ENCODE data around the gene SDCCAG8. TPM values are rescaled to one million over a fixed set of nuclear protein-coding genes. Genes with fewer than 3 reads are reported as not detected.

The SDCCAG8 gene
- polyA plus RNA-seq, 6 donors from 2014 or later = 42.9 to 60.7 (median 53.0) TPM

- Mint-ChIP-seq H3K27ac (no peak overlapping the region), H3K27me3 (no peaks in the 10 kb centered on the region), H3K9me3 (no peaks in the 10 kb centered on the region), H3K4me3 (no peak overlapping the region), H3K4me1 (peaks cover 14 to 18% (median 16%) of the 10 kb centered on the region in 3 donors), H3K36me3 (peaks cover 0 to 16% of the 10 kb centered on the region in 2 donors)
- no peak for ATAC-seq (ENCODE audit: low read depth in 2 of 2)
- no peak for DNase-seq
These were observed 244.7 kb downstream of the SDCCAG8 start for GRCh38 chr1:243500512-243500911.

GRCh38 chr1:243501002-243501401, 245.2 kb downstream of the SDCCAG8 start:
- no peak for DNase-seq
- H3K27me3 Mint-ChIP-seq = no peaks in the 10 kb centered on the region
- H3K27ac Mint-ChIP-seq = peak overlapping the region in 2 of 6 donors; percentile 0 to 39
- peaks cover 0 to 13% of the 10 kb centered on the region in 2 donors for H3K36me3 Mint-ChIP-seq
- H3K9me3 Mint-ChIP-seq = no peaks in the 10 kb centered on the region
- no peak for ATAC-seq (ENCODE audit: low read depth in 2 of 2)
- H3K4me1 Mint-ChIP-seq = peaks cover 15 to 18% (median 18%) of the 10 kb centered on the region in 3 donors
- no peak overlapping the region for H3K4me3 Mint-ChIP-seq

- ATAC-seq (ENCODE audit: low read depth in 2 of 2) (no peak), DNase-seq (no peak)
- H3K4me1 Mint-ChIP-seq = peaks cover 25 to 31% (median 29%) of the 10 kb centered on the region in 3 donors
- no peaks in the 10 kb centered on the region for H3K9me3 Mint-ChIP-seq
- H3K36me3 Mint-ChIP-seq = peaks cover 0 to 12% of the 10 kb centered on the region in 2 donors
- H3K27me3 Mint-ChIP-seq = no peaks in the 10 kb centered on the region
- H3K27ac Mint-ChIP-seq = peak overlapping the region in 2 of 6 donors; percentile 44 to 57
- no peak overlapping the region for H3K4me3 Mint-ChIP-seq
These were observed 247.3 kb downstream of the SDCCAG8 start for GRCh38 chr1:243503155-243503554.

GRCh38 chr1:243505986-243506689, 250.3 kb downstream of the SDCCAG8 start:
- H3K4me1 Mint-ChIP-seq = peaks cover 37 to 42% (median 40%) of the 10 kb centered on the region in 3 donors
- DNase-seq = peak; percentile 30
- peak overlapping the region in 7 of 8 donors; percentile 17 to 89 (median 73) for H3K4me3 Mint-ChIP-seq

GRCh38 chr1:243507001-243507671, 251.3 kb downstream of the SDCCAG8 start:
- H3K36me3 Mint-ChIP-seq = peaks cover 9 to 12% of the 10 kb centered on the region in 2 donors
- H3K27me3 Mint-ChIP-seq = no peaks in the 10 kb centered on the region
- peak; percentile 40 to 45 for ATAC-seq (ENCODE audit: low read depth in 2 of 2)
- DNase-seq = peak; percentile 19
- H3K27ac Mint-ChIP-seq = peak overlapping the region in 5 of 6 donors; percentile 33 to 90 (median 72)
- H3K4me1 Mint-ChIP-seq = peaks cover 37 to 42% (median 40%) of the 10 kb centered on the region in 3 donors
- H3K4me3 Mint-ChIP-seq = peak overlapping the region; percentile 23 to 90 (median 75)
- no peaks in the 10 kb centered on the region for H3K9me3 Mint-ChIP-seq

More at GRCh38 chr1:243505986-243506689, 250.3 kb downstream of the SDCCAG8 start:
- Mint-ChIP-seq H3K27me3 (no peaks in the 10 kb centered on the region), H3K36me3 (peaks cover 9 to 12% of the 10 kb centered on the region in 2 donors), H3K27ac (peak overlapping the region; percentile 30 to 86 (median 66)), H3K9me3 (no peaks in the 10 kb centered on the region)
- ATAC-seq (ENCODE audit: low read depth in 2 of 2) = peak; percentile 46 to 48

GRCh38 chr1:243507672-243508302, 251.9 kb downstream of the SDCCAG8 start:
- H3K27me3 Mint-ChIP-seq = no peaks in the 10 kb centered on the region
- no peaks in the 10 kb centered on the region for H3K9me3 Mint-ChIP-seq
- no peak for DNase-seq
- ATAC-seq (ENCODE audit: low read depth in 2 of 2) = peak in 1 of 2 donors; percentile 1
- H3K36me3 Mint-ChIP-seq = peaks cover 9 to 12% of the 10 kb centered on the region in 2 donors
- H3K4me1 Mint-ChIP-seq = peaks cover 37 to 43% (median 40%) of the 10 kb centered on the region in 3 donors
- H3K4me3 Mint-ChIP-seq = peak overlapping the region; percentile 46 to 92 (median 84)
- peak overlapping the region; percentile 30 to 93 (median 88) for H3K27ac Mint-ChIP-seq

GRCh38 chr1:243508303-243508713, 252.5 kb downstream of the SDCCAG8 start:
- peak overlapping the region; percentile 45 to 92 (median 84) for H3K4me3 Mint-ChIP-seq
- peak; percentile 66 for DNase-seq
- no peaks in the 10 kb centered on the region for H3K9me3 Mint-ChIP-seq
- ATAC-seq (ENCODE audit: low read depth in 2 of 2) = peak; percentile 95 to 96
- peaks cover 37 to 47% (median 40%) of the 10 kb centered on the region in 3 donors for H3K4me1 Mint-ChIP-seq
- H3K27ac Mint-ChIP-seq = peak overlapping the region; percentile 30 to 93 (median 88)
- H3K27me3 Mint-ChIP-seq = no peaks in the 10 kb centered on the region
- peaks cover 9 to 12% of the 10 kb centered on the region in 2 donors for H3K36me3 Mint-ChIP-seq

GRCh38 chr1:243508943-243509342, 253.1 kb downstream of the SDCCAG8 start:
- DNase-seq (no peak), ATAC-seq (ENCODE audit: low read depth in 2 of 2) (no peak)
- no peaks in the 10 kb centered on the region for H3K9me3 Mint-ChIP-seq
- H3K27me3 Mint-ChIP-seq = no peaks in the 10 kb centered on the region
- peak overlapping the region in 6 of 8 donors; percentile 45 to 92 (median 68) for H3K4me3 Mint-ChIP-seq
- peaks cover 9 to 12% of the 10 kb centered on the region in 2 donors for H3K36me3 Mint-ChIP-seq
- H3K27ac Mint-ChIP-seq = peak overlapping the region in 4 of 6 donors; percentile 20 to 93 (median 60)
- H3K4me1 Mint-ChIP-seq = peaks cover 37 to 47% (median 40%) of the 10 kb centered on the region in 3 donors

- Mint-ChIP-seq H3K36me3 (peaks cover 5 to 9% of the 10 kb centered on the region in 2 donors), H3K27ac (no peak overlapping the region), H3K9me3 (no peaks in the 10 kb centered on the region), H3K4me1 (peaks cover 28 to 38% (median 34%) of the 10 kb centered on the region in 3 donors), H3K27me3 (no peaks in the 10 kb centered on the region), H3K4me3 (no peak overlapping the region)
- no peak for ATAC-seq (ENCODE audit: low read depth in 2 of 2)
- no peak for DNase-seq
These were observed 255.1 kb downstream of the SDCCAG8 start for GRCh38 chr1:243510928-243511327.

GRCh38 chr1:243513726-243514491, 258.1 kb downstream of the SDCCAG8 start:
- DNase-seq = no peak
- peaks cover 7 to 9% (median 8%) of the 10 kb centered on the region in 3 donors for H3K4me1 Mint-ChIP-seq
- H3K27ac Mint-ChIP-seq = no peak overlapping the region
- H3K4me3 Mint-ChIP-seq = no peak overlapping the region
- H3K9me3 Mint-ChIP-seq = peaks cover 0 to 4% (median 0%) of the 10 kb centered on the region in 7 donors
- H3K27me3 Mint-ChIP-seq = no peaks in the 10 kb centered on the region
- peaks cover 10 to 21% of the 10 kb centered on the region in 2 donors for H3K36me3 Mint-ChIP-seq
- ATAC-seq (ENCODE audit: low read depth in 2 of 2) = no peak

GRCh38 chr1:243514927-243515326, 259.1 kb downstream of the SDCCAG8 start:
- H3K4me1 Mint-ChIP-seq = peaks cover 0 to 5% (median 5%) of the 10 kb centered on the region in 3 donors
- H3K27me3 Mint-ChIP-seq = no peaks in the 10 kb centered on the region
- H3K36me3 Mint-ChIP-seq = peaks cover 10 to 24% of the 10 kb centered on the region in 2 donors
- H3K4me3 Mint-ChIP-seq = no peak overlapping the region
- peaks cover 0 to 4% (median 0%) of the 10 kb centered on the region in 7 donors for H3K9me3 Mint-ChIP-seq
- DNase-seq (no peak), ATAC-seq (ENCODE audit: low read depth in 2 of 2) (no peak)
- H3K27ac Mint-ChIP-seq = no peak overlapping the region

GRCh38 chr1:243520831-243521230, 265.0 kb downstream of the SDCCAG8 start:
- H3K4me1 Mint-ChIP-seq = peaks cover 2 to 14% (median 4%) of the 10 kb centered on the region in 3 donors
- peaks cover 15 to 22% of the 10 kb centered on the region in 2 donors for H3K36me3 Mint-ChIP-seq
- no peak overlapping the region for H3K27ac Mint-ChIP-seq
- H3K9me3 Mint-ChIP-seq = peaks cover 0 to 4% (median 0%) of the 10 kb centered on the region in 7 donors
- H3K4me3 Mint-ChIP-seq = no peak overlapping the region
- no peaks in the 10 kb centered on the region for H3K27me3 Mint-ChIP-seq
- no peak for DNase-seq
- no peak for ATAC-seq (ENCODE audit: low read depth in 2 of 2)

All from naive B cell (primary cell).